Duodenal mucosa (tissue), 2 donors: ENCODE measurements around the gene GINS2.

ENCODE experiments used
- H3K27ac ChIP-seq: one replicate; pipeline ENCODE4 v1.7.0; 2013; ENCODE audit warnings: low read depth, low read length
- H3K27me3 ChIP-seq, 2 donors: one replicate each; pipeline ENCODE4 v1.7.0; 2013; ENCODE audit warnings: low read length in 2 of 2, control low read depth in 1 of 2; ENCODE audit not compliant: insufficient read depth in 2 of 2, control insufficient read depth in 1 of 2
- H3K36me3 ChIP-seq, 2 donors: one replicate each; pipeline ENCODE4 v1.7.0; 2013; ENCODE audit warnings: low read length in 2 of 2, control low read depth in 1 of 2; ENCODE audit not compliant: insufficient read depth in 2 of 2, control insufficient read depth in 1 of 2
- H3K4me1 ChIP-seq, 2 donors: one replicate each; pipeline ENCODE4 v1.7.0; 2013; ENCODE audit warnings: low read length in 2 of 2, control low read depth in 1 of 2; ENCODE audit not compliant: insufficient read depth in 2 of 2, control insufficient read depth in 1 of 2
- H3K4me3 ChIP-seq, 2 donors: one replicate each; pipeline ENCODE4 v1.7.0; 2013; ENCODE audit warnings: low read length in 2 of 2, low read depth in 1 of 2
- H3K9ac ChIP-seq, 2 donors: one replicate each; pipeline ENCODE4 v1.7.0; 2013; ENCODE audit warnings: low read length in 2 of 2, low read depth in 1 of 2
- H3K9me3 ChIP-seq, 2 donors: one replicate each; pipeline ENCODE4 v1.7.0; 2013; ENCODE audit warnings: low read length in 2 of 2, control low read depth in 1 of 2; ENCODE audit not compliant: control insufficient read depth in 1 of 2

The GINS2 gene

DNA sequence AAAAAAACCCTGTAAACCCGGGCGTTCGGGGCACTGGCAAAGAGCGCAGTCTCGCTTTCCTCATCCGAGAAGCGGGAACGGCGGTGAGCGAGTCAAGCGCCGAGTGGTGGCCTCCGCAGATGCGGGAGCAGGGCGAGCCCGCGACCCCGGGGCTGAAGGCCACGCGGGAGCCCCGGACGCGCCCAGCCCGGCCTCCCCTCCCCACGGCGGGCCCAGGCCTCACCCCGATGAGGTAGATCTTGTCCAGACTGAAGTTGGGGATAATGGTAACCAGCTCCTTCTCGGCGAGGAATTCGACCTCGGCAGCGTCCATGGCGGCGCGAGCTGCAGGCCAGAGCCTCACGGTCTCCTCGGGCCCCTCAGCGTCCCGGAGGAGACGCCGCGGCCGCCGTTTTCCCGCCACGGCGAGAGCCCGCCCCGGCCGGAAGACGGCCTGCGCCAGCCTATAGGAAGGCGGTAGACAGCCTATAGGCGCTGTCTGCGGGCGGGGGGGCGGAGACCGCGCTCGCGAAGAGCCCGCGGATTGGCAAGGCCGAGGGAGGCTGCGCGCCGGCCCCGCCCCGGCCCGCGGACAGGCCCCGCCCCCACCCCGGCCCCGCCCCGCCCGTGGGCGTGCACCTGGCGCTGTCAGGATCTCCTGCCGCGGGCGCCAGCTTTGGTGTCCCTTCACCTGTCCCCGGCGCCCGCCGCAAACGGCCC, at the start of gene GINS2:
TSS of gene GINS2 (minus strand) at position 369 of the 699 bp plus-strand sequence. CDS start at position 313, 56 bp downstream.
- Histone ChIP-seq H3K9me3 (no peaks in the 10 kb centered on the region), H3K27ac (no peak within 1 kb of the TSS), H3K27me3 (no peaks in the 10 kb centered on the region), H3K4me3 (peak within 1 kb of the TSS; percentile 68 to 74), H3K9ac (peak within 1 kb of the TSS; percentile 19 to 57), H3K4me1 (peaks cover 6 to 20% of the 10 kb centered on the region in 2 donors), H3K36me3 (no peaks in the 10 kb centered on the region)

DNA sequence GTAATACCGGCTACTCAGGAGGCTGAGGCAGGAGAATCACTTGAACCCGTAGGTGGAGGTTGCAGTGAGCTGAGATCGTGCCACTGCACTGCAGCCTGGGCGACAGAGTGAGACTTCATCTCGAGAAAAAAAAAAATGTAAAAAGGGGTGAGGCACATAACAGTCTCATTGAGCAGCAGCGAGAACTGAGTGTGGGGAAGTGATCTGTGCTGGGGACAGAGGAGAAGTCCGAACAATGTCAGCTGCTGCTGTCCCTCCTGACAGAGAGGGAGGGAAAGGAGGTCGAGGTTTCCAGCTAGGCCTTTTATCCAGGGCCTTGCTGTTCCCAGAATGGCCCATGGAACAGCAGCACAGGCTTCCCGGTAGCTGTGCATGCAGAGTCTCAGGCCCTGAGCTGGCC, 48.2 kb upstream of the GINS2 start:
- Histone ChIP-seq H3K27ac (no peak overlapping the region), H3K4me1 (peaks cover 3 to 14% of the 10 kb centered on the region in 2 donors), H3K27me3 (no peaks in the 10 kb centered on the region), H3K4me3 (no peak overlapping the region), H3K9me3 (no peaks in the 10 kb centered on the region), H3K36me3 (no peaks in the 10 kb centered on the region), H3K9ac (no peak overlapping the region)

DNA sequence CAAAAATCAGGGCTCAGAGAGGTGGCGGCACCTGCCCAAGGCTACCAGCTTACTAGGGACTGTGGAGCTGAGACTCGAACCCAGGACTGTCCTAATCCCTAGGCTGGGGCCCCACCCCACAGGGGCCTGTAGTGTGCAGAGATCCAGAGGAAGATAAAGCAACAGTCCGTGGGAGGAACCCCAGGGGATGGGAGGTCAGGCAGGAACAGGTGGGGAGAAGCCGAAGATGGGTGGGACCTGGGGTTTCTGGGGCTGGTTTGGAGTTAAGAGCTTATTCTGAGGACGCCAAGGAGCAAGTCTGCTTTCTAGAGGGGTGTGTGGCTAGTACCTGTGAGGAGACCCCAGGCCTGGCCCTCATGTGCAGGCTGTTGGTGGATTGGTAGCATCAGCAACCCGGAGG, 47.2 kb upstream of the GINS2 start:
- Histone ChIP-seq H3K4me3 (no peak overlapping the region), H3K27me3 (no peaks in the 10 kb centered on the region), H3K36me3 (no peaks in the 10 kb centered on the region), H3K27ac (no peak overlapping the region), H3K9me3 (no peaks in the 10 kb centered on the region), H3K9ac (no peak overlapping the region), H3K4me1 (peaks cover 3 to 14% of the 10 kb centered on the region in 2 donors)

GRCh38 chr16:85735225-85735635, 46.5 kb upstream of the GINS2 start:
- Histone ChIP-seq H3K4me1 (peaks cover 3 to 14% of the 10 kb centered on the region in 2 donors), H3K27ac (no peak overlapping the region), H3K9me3 (no peaks in the 10 kb centered on the region), H3K36me3 (no peaks in the 10 kb centered on the region), H3K9ac (no peak overlapping the region), H3K27me3 (no peaks in the 10 kb centered on the region), H3K4me3 (no peak overlapping the region)

DNA sequence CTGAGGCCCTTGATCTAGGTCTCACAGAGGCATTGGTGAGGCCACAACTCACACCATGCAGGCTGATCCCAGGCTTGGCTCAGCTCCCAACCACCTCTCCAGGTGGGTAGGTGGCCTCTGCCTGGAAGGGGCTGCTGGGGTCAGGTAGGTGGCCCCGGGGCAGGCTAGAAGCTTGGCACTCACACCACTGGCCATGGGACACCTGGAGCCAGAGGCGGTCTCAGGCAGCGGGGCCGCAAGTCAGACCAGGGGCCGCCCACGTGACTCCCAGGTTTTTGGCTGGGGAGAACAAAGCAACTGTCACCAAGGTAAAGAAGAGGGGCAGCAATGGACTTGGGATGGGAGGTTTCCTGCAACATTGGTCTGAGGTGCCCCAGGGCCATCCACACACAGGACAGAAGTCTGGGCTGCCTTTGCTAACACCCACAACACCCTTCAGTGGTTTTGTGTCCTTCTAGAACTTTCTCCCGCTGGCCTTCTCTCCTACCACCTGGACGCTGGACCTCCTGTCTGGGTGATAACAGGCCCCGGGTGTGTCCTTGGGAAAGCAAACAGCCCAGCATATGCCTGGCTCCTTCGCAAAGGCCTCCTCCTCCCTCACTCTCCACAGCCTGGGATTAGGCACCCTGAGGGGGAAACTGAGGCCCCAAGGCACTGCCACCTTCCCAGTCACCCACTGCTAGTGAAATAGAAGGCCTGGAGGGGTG, 45.7 kb upstream of the GINS2 start:
- Histone ChIP-seq H3K4me3 (no peak overlapping the region), H3K9ac (no peak overlapping the region), H3K9me3 (no peaks in the 10 kb centered on the region), H3K27me3 (no peaks in the 10 kb centered on the region), H3K36me3 (no peaks in the 10 kb centered on the region), H3K4me1 (peaks cover 3 to 14% of the 10 kb centered on the region in 2 donors), H3K27ac (no peak overlapping the region)

DNA sequence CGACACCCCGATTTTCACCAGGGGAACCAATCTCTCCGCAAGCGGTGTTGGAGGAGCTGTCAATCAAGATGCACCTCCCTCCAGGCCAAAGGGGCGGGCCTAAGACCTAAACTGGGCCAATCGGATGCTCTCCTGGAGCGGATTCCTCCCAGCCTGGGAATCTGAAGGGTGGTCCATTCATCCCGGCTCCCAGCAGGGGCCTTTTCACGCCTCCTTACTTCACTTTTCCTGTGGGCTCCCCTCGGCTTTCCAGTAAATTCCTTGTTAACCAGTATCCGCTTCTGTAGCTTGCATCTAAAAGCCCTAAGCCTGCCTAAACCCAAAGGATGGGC, 45.1 kb upstream of the GINS2 start:
- Histone ChIP-seq H3K9ac (no peak overlapping the region), H3K27ac (no peak overlapping the region), H3K4me3 (no peak overlapping the region), H3K36me3 (no peaks in the 10 kb centered on the region), H3K9me3 (no peaks in the 10 kb centered on the region), H3K4me1 (peaks cover 3 to 14% of the 10 kb centered on the region in 2 donors), H3K27me3 (no peaks in the 10 kb centered on the region)

GRCh38 chr16:85733155-85733838, 44.5 kb upstream of the GINS2 start:
- Histone ChIP-seq H3K9ac (no peak overlapping the region), H3K27ac (no peak overlapping the region)

DNA sequence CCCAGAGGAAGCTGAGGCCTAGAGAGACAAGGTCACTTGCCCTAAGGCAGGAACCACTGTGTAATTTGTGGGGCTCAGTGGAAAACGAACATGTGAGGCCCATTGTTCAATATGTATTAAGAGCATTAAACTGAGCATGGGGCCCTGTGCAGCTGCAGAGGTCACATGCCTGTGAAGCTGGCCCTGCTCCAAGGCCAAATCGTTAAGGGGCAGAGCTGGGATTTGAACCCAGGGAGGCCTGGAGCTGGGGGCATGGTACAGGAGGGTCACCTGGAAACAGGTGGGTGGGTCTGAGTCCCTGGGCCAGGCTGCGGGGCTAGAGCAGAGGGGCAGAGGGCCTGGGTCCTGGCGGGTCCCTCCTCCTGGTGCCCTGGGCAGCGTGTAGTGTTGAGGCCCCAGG, 42.4 kb upstream of the GINS2 start:
- Histone ChIP-seq H3K27me3 (peaks cover 0 to 1% of the 10 kb centered on the region in 2 donors), H3K9me3 (no peaks in the 10 kb centered on the region), H3K4me1 (peaks cover 3 to 13% of the 10 kb centered on the region in 2 donors), H3K36me3 (no peaks in the 10 kb centered on the region), H3K4me3 (no peak overlapping the region), H3K9ac (no peak overlapping the region), H3K27ac (no peak overlapping the region)

More at GRCh38 chr16:85733155-85733838, 44.5 kb upstream of the GINS2 start:
- no peaks in the 10 kb centered on the region for H3K27me3 ChIP-seq
- no peak overlapping the region for H3K4me3 ChIP-seq
- no peaks in the 10 kb centered on the region for H3K9me3 ChIP-seq
- H3K4me1 ChIP-seq: peaks cover 3 to 14% of the 10 kb centered on the region in 2 donors
- no peaks in the 10 kb centered on the region for H3K36me3 ChIP-seq

DNA sequence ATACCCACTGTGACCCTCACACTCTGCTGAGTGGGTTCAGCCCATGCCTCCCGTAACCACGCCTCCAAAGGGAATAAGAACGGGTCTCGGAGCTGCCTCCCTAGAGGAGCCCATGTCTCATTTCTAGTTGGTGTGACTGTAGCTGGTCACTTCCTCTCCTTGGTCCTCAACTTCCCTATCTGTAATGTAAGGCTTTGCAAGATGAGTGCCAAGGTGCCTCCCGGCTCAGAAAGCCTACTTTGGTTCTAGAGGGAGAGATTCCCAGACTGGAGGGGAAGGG, 41.4 kb upstream of the GINS2 start:
- Histone ChIP-seq H3K36me3 (no peaks in the 10 kb centered on the region), H3K9ac (no peak overlapping the region), H3K4me3 (no peak overlapping the region)

GRCh38 chr16:85729452-85730185, 40.9 kb upstream of the GINS2 start:
- H3K27me3 ChIP-seq: peaks cover 0 to 3% of the 10 kb centered on the region in 2 donors
- H3K27ac ChIP-seq: no peak overlapping the region
- H3K36me3 ChIP-seq: no peaks in the 10 kb centered on the region
- peaks cover 0 to 1% of the 10 kb centered on the region in 2 donors for H3K4me1 ChIP-seq
- no peak overlapping the region for H3K4me3 ChIP-seq
- no peak overlapping the region for H3K9ac ChIP-seq
- no peaks in the 10 kb centered on the region for H3K9me3 ChIP-seq

More for the DNA sequence above, 41.4 kb upstream of the GINS2 start:
- Histone ChIP-seq H3K27ac (no peak overlapping the region), H3K27me3 (peaks cover 0 to 3% of the 10 kb centered on the region in 2 donors), H3K9me3 (no peaks in the 10 kb centered on the region), H3K4me1 (peaks cover 2 to 5% of the 10 kb centered on the region in 2 donors)
